Erythroblast (primary cell): ENCODE measurements around the gene NLRP9.

Source experiments
- GATA1 ChIP-seq: IDR thresholded peaks from 2 replicates; pipeline ENCODE4 v1.6.1; 2011; ENCODE audit warnings: low read depth, mild to moderate bottlenecking, control low read depth, low read length, moderate library complexity
- POLR2A ChIP-seq: IDR thresholded peaks from 2 replicates; pipeline ENCODE4 v1.6.1; 2011; ENCODE audit warnings: mild to moderate bottlenecking, low read length

DNA sequence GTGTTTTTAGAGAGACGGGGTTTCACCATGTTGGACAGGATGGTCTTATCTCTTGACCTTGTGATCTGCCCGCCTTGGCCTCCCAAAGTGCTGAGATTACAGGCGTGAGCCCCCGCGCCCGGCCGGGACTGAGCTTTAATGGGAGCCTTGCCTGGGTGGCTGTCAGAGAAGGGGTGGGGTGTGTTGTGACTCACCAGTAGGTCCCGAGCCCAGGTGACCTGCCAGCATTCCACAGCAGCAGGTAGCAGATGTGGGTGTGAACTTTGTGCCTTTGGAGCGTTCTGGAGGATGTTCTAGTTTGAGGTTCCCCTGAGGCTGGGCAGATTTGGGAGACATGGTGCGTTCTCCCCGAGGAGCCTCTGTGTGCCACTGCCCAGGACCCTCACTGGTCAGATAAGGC is 70.2 kb downstream of the NLRP9 start:
- TF ChIP-seq POLR2A = no peak
- no peak for TF ChIP-seq GATA1
